Measurements from ENCODE around the gene ITGA6. TPM values are rescaled to one million over a fixed set of nuclear protein-coding genes. Genes with fewer than 3 reads are reported as not detected.

The ITGA6 gene
- total RNA-seq, 1 donor from 2014 or later, result 0.81 TPM

Other genes starting within 250 kb of the ITGA6 start
- gene PDK1, start 128.5 kb downstream of the ITGA6 start, total RNA-seq (ENCODE audit: unreplicated experiment), result 22.0 TPM

Measured in glutamatergic neuron (in vitro differentiated cells).